GM04504 (cell line): ENCODE results near the gene FGF8.
"Not testable (repeated sequence)": the region's sequence is repeated elsewhere in the genome, so short reads cannot be mapped to it uniquely, and the experiment has no call there.

Experiments
- DNase-seq: peaks from one replicate; pipeline ENCODE4 v3.0.0-alpha.2; 2012; ENCODE audit warnings: low read depth

FGF8 gene, protein sequence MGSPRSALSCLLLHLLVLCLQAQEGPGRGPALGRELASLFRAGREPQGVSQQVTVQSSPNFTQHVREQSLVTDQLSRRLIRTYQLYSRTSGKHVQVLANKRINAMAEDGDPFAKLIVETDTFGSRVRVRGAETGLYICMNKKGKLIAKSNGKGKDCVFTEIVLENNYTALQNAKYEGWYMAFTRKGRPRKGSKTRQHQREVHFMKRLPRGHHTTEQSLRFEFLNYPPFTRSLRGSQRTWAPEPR

GRCh38 chr10:101775273-101776160 lies at the start of gene FGF8:
Gene FGF8 (minus strand): TSS chr10:101776114. CDS start chr10:101775900, 214 bp downstream.
- no peak for DNase-seq

DNA sequence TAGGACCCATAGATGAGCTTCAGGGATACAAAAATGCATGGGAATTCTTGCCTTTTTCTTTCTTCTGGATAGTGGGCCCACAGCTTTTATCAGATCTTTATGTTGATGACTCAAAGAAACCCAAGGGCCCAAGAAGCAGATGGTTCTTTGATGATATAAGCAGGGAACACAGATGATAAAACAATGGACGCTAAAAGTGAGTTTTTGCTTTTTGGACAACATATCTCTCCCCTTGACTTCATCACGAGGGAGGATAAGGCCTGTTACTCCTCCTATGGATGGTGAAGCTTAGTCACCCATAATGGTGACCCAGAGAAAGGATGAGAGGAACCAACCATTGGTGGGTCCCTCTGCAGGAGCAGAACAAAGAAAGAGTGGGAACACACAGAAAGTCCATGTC lies 48.8 kb upstream of the FGF8 start:
- DNase-seq, result no peak

GRCh38 chr10:101818872-101819633 lies 43.1 kb upstream of the FGF8 start:
- no peak for DNase-seq

- peak; percentile 100 for DNase-seq
These were observed 42.4 kb upstream of the FGF8 start, which contains the start of gene OGA for GRCh38 chr10:101818119-101818871. Gene OGA (minus strand): TSS chr10:101818444. CDS start chr10:101818022, 422 bp downstream.

DNA sequence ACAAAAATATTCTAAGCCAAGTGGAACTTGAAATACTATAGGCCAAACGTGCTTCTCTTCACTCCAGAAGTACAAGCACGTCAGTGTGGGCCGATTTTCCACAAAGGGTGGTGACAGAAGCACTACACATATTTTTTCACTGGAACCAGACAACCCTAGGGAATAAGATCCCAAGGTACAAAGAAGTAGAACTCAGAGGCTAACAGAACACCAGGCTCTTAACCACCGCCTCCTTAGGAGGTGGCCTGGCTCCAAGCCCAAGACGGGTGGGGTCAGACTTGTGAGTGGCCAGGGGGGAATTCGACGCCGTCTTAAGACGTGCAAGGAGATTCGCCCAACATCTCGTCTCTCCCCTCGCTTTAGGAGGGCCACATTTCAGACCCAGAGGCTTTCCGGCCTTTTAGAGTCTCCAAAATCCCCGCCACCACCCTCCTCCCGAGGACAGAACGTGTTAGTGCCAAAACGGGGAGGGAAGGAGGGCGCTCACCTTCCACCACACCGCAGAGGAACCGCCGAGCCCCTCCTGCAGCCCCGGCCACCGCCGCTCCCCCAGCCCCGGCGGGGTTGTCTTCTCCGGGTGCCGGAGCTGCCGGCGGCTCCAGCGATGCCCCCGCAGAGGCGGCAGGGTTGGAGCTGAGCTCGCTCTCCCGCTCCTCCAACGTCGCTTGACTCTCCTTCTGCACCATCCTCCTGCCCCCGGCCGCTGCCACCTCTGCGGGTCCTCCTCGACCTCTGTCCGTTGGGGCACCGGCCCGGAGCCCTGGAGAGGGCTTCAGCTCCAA lies 41.6 kb upstream of the FGF8 start:
- peak; percentile 88 for DNase-seq

- DNase-seq, result no peak
These were observed 41.0 kb upstream of the FGF8 start for GRCh38 chr10:101816913-101817336.

DNA sequence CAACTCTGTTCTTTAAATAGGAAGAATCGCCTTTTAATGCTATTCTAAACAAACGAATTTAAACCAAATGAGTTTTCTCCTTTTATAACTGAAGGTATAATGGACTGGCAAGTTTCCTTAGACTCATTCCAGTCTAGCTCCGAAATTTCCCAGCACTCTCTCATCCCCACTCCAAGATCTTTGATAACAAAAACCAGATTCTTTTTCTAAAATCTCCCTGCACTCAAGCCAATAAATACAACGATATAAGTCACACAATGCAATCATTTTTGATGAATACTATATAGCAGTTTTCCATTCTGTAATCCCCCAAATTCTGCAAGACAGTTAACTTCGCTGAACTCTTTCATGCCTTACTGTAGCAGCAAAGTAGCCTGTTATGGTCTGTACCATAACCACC lies 40.5 kb upstream of the FGF8 start:
- no peak for DNase-seq

DNA sequence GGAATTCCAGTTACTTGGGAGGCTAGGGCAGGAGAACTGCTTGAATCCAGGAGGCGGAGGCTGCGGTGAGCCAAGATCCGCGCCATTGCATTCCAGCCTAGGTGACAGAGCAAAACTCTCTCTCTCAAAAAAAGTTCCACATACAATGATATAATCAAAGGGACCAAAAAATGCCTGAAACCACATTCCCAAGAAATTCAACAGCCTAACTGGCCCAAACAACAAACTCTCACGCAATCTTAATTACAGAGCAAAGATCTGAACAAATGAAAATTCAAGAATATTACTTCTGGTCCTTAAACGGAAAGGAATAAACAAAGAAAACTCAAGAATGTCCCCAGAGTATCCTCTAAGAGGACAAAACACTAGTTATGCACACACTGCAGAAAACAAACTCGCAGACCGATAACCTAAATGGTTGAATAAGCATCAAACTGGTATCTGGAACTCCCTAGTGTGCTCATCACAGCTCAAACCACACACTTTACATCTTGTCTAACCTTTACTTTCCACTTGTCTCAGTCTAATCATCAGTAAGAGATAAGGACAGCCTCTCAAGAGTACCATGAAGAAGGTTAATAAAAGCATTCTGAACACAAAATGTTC lies 38.7 kb upstream of the FGF8 start:
- DNase-seq, result no peak

GRCh38 chr10:101812606-101813005 lies 36.7 kb upstream of the FGF8 start:
- DNase-seq, result no peak

- no peak for DNase-seq
These were observed 31.2 kb upstream of the FGF8 start for GRCh38 chr10:101807158-101807557.

GRCh38 chr10:101803511-101803910 lies 27.6 kb upstream of the FGF8 start:
- DNase-seq, result no peak

DNA sequence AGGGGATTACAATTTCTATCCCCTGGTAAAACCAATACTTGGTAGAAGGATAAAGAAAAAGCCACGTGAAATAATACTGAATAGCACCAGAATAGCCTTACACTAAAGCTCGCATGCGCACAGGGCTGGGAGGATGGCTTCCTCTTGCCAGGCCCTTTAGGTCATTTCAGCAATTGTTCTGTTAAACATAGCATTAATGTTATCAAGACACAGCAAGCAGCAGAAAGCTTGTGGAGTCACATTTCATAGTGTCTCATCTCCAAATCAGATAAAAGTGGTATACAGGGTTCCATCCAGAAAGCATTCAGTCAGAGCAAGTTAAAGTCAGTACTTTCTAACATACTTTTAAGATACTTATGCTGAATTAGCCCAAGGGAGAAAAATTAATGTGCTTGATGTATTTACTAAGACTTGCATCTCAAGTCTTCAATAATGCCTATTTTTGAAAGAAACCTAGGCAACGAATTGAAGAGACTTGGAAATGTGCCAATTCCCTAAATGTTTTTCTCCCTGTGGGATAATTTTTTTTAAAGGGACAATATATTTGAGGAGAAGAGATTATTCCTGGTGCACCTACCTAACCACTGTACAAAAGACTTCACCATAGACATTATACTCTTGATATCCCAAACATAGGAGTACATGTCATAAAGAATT lies 21.6 kb upstream of the FGF8 start:
- no peak for DNase-seq

- DNase-seq, result no peak
These were observed 17.6 kb upstream of the FGF8 start for GRCh38 chr10:101793526-101793925.

DNA sequence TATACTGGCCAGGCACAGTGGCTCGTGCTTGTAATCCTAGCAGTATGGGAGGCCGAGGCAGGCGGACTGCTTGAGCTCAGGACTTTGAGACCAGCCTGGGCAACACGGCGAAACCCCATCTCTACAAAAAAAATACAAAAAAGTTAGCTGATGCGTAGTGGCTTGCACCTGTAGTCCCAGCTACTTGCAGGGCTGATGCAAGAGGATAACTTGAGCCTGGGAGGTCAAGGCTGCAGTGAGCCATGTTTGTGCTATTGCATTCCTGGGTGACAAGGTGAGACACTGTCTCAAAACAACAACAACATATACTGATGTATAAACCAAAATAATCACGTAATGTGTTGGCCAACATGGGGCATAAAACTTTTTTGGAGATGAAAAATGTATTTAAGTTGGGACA lies 13.8 kb upstream of the FGF8 start:
- DNase-seq, result no peak

DNA sequence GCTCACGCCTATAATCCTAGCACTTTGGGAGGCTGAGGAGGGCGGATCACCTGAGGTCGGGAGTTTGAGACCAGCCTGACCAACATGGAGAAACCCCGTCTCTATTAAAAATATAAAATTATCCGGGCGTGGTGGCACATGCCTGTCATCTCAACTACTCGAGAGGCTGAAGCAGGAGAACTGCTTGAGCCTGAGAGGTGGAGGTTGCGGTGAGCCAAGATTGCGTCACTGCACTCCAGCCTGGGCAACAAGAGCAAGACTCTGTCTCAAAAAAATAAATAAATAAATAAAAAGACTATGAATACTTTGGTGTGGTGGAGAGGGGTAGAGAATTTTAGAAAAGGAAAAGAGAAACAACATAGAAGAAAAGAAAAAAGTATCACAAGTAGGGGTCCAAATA lies 13.3 kb upstream of the FGF8 start:
- DNase-seq, result not testable (repeated sequence)

GRCh38 chr10:101785801-101786200 lies 9.9 kb upstream of the FGF8 start:
- DNase-seq, result no peak

DNA sequence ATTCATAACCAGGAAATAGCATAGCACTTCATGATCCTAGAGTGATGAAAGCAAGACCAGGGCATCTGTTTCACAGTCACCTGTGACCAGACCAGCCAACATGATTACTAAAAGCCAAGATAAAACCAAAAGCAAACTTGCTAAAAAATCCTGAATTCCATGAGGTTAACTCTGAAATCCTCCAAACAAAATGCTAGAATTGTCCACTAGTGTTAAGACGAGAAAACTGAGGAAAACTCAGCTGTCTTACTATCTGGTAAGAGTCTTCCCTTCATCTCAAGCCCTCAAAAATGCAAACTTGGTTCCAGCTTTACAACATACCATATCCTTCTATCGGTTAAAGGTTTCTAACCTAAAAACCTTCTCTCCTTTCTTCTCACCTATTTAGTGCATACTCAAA lies 8.6 kb upstream of the FGF8 start:
- no peak for DNase-seq

DNA sequence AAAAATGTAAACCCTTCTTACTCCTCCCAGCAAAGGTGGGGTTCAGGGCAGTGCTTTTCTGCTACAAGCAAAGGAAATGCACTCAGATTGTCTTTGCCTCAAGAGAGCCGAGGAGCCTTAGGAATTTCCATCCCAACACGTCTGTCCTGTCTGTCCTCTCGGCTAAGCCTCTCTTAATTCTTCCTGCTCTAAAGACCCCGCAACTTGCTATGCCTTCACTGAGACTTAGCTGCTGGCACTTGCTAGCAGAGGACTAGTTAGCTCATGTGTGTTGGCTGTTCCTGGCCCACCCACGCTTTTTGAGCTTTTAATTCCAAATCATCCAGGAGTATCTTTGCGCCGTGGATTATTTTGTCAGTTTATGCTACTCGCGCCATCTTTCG lies 7.8 kb upstream of the FGF8 start:
- DNase-seq, result no peak

DNA sequence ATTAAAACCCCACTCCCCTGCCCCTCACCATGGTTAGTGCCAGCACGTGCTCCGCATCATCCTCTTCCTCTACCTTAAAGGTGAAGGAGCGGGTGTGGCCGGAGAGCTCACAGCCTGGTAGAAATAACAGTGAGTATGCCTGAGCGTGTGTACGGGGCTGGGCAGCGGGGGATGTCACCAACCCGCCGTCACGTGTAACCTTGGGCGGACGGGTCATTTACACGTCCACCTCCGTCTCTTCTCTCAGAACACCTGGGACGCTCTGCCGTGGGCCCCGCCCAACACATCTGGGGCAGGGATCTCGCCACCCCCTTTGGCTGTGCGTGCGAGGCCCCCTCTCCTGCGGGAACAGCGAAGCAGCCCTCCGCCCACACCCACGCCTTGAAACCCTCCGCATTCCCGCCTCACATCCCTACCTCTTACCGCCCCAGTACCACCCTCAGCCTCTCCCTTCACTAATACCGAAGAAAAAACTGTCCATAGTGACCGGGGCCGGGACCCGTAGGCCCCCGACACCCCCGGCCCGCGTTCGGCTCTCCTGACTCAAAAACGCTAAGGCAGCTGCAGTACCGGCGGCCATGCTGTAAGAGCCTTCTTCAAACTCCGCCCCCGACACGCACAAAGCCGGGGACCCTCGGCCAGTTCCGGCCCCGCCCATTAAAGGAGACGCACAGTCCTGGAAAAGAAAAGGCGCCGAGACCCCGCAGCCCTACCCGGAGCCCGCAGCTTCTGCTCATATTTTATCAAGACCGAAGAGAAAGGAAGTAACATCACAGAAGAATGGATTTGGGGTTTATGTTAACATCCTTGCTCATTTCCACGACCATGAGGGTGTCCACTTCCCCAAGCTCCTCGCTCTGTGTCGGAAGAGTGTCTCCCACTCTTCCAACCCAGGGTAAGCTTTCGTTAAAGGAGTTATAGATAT lies 7.2 kb upstream of the FGF8 start, which contains the start of gene NPM3:
Gene NPM3, minus strand, starts transcription at position 636 of the 925 bp plus-strand sequence. Its CDS starts 56 bp downstream, at position 580.
- DNase-seq, result peak; percentile 38
